SK-N-SH treated with all-trans-retinoic acid at 6 μM for 48 hours (cell line): ENCODE measurements around the gene ADARB2.

ENCODE experiments used
- BACH2 ChIP-seq: fragments of 250-450 bp; sonication (Bioruptor Pico); IDR thresholded peaks from 2 replicates; pipeline ENCODE4 v1.9.0; 2021; ENCODE audit warnings: mild to moderate bottlenecking, borderline replicate concordance
- ESRRG ChIP-seq: fragments of 250-450 bp; sonication (Bioruptor Pico); IDR thresholded peaks from 2 replicates; pipeline ENCODE4 v1.6.1; 2021; ENCODE audit warnings: mild to moderate bottlenecking
- GLIS3 ChIP-seq: fragments of 250-450 bp; sonication (Bioruptor Pico); IDR thresholded peaks from 2 replicates; pipeline ENCODE4 v1.5.0; 2020; ENCODE audit warnings: mild to moderate bottlenecking, moderate library complexity
- PPARA ChIP-seq: fragments of 250-450 bp; sonication (Bioruptor Pico); IDR thresholded peaks from 2 replicates; pipeline ENCODE4 v1.5.0; 2020; ENCODE audit warnings: mild to moderate bottlenecking, borderline replicate concordance
- ZNF565 ChIP-seq: fragments of 450-650 bp; formaldehyde crosslinking; conservative IDR thresholded peaks from 2 replicates; pipeline ENCODE4 v1.5.0; 2020; ENCODE audit warnings: low read depth, mild to moderate bottlenecking, moderate library complexity
- TF ChIP-seq, protein P1 (sequence below): fragments of 250-450 bp; sonication (Bioruptor Pico); IDR thresholded peaks from 2 replicates; pipeline ENCODE4 v1.8.0; 2020; ENCODE audit warnings: mild to moderate bottlenecking, moderate library complexity, borderline replicate concordance

DNA sequence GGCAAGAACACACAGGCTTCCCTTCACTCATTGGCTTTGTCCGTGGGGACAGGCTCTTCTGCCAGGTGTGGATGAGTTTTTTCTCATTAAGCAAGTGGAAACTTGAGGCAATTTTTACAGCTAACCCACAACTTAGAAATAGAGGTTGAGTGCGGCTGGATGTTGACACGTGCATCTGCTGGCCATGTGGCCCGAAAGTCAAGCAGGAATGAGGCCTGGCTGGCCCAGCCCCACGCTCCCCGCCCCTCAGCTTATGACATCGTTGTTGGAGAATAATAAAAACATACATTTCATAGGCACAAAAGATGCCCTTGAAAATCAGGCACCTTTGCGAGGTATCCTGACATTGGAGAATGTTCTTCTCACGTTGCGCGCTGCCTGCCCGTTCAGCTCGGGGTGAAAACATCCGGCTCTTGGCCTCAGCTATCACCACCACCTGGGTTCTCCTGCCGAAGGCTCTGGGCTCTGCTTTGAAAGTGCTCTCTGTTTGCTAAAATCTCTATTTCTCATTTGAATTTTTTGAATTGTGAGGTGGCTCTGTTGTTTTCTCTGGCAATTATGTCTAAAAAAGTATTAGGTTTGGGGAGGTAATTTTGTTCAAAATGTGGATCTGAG, 370.4 kb downstream of the ADARB2 start:
- TF ChIP-seq ZNF565 (CRISPR knock-in tag) = no peak
- no peak for TF ChIP-seq GLIS3 (CRISPR knock-in tag)
- no peak for TF ChIP-seq ESRRG (CRISPR knock-in tag)
- TF ChIP-seq BACH2 (CRISPR knock-in tag) = no peak
- TF ChIP-seq PPARA (CRISPR knock-in tag) = no peak
- TF ChIP-seq, protein P1, sequence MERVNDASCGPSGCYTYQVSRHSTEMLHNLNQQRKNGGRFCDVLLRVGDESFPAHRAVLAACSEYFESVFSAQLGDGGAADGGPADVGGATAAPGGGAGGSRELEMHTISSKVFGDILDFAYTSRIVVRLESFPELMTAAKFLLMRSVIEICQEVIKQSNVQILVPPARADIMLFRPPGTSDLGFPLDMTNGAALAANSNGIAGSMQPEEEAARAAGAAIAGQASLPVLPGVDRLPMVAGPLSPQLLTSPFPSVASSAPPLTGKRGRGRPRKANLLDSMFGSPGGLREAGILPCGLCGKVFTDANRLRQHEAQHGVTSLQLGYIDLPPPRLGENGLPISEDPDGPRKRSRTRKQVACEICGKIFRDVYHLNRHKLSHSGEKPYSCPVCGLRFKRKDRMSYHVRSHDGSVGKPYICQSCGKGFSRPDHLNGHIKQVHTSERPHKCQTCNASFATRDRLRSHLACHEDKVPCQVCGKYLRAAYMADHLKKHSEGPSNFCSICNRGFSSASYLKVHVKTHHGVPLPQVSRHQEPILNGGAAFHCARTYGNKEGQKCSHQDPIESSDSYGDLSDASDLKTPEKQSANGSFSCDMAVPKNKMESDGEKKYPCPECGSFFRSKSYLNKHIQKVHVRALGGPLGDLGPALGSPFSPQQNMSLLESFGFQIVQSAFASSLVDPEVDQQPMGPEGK (CRISPR knock-in tag) = no peak
